HEK293T (cell line): Measurements from ENCODE around the gene BEX3.

ENCODE experiments used
- CTBP1 ChIP-seq: fragments of 450-650 bp; IDR thresholded peaks from 2 replicates; pipeline ENCODE4 v1.6.1; 2016; ENCODE audit warnings: borderline replicate concordance
- SP1 ChIP-seq: fragments of 450-650 bp; IDR thresholded peaks from 2 replicates; pipeline ENCODE4 v1.6.1; 2017
- SUZ12 ChIP-seq: fragments of 450-650 bp; IDR thresholded peaks from 2 replicates; pipeline ENCODE4 v1.6.1; 2016; ENCODE audit warnings: mild to moderate bottlenecking

- TF ChIP-seq SUZ12, result no peak
- TF ChIP-seq CTBP1, result no peak
- no peak for TF ChIP-seq SP1
Observed at GRCh38 chrX:103415528-103415927, 39.2 kb downstream of the BEX3 start.
